Lower lobe of right lung (tissue), 2 donors: Measurements from ENCODE around the gene OSBP. TPM values are rescaled to one million over a fixed set of nuclear protein-coding genes. Genes with fewer than 3 reads are reported as not detected.

ENCODE experiments used
- ATAC-seq, 2 donors: fragments of 200-7000 bp; cut with Tn5 transposase; one replicate each; pipeline ENCODE4 v1.9.1; 2020 to 2022; ENCODE audit warnings: mild to moderate bottlenecking in 2 of 2, moderate library complexity in 2 of 2
- DNase-seq: peaks from one replicate; pipeline ENCODE4 v3.0.0-alpha.2; 2020
- H3K27ac ChIP-seq: fragments of 200-600 bp; one replicate; pipeline ENCODE4 v1.8.0; 2022
- H3K27me3 ChIP-seq: fragments of 200-600 bp; one replicate; pipeline ENCODE4 v1.8.0; 2022; ENCODE audit warnings: low read depth
- H3K36me3 ChIP-seq: fragments of 200-600 bp; one replicate; pipeline ENCODE4 v1.8.0; 2022; ENCODE audit warnings: mild to moderate bottlenecking
- H3K4me1 ChIP-seq: fragments of 200-600 bp; one replicate; pipeline ENCODE4 v1.8.0; 2022
- H3K4me3 ChIP-seq: fragments of 200-600 bp; one replicate; pipeline ENCODE4 v1.8.0; 2022; ENCODE audit warnings: mild to moderate bottlenecking
- H3K9me3 ChIP-seq: fragments of 200-600 bp; one replicate; pipeline ENCODE4 v1.8.0; 2022
- intact Hi-C: fragments of 100-400 bp; cut with DNase I; formaldehyde crosslinking; loops from one replicate; pipeline ENCODE4 v1.11.0; 2022
- total RNA-seq: library from RNA; stranded (reverse); fragmentation: NEBNext Ultra II Directional; extraction: Animal tissue kit (Norgen Biotek cat#: 25700); gene quantifications from one replicate; pipeline ENCODE4 v1.2.1, GENCODE V29; 2021
- TF ChIP-seq, protein P1 (sequence below): fragments of 200-600 bp; IDR thresholded peaks from one replicate; pipeline ENCODE4 v1.8.0; 2022; ENCODE audit warnings: antibody characterized with exemption, mild to moderate bottlenecking
- donor health status: DM: no; HTN: yes; CAD: no; lungs with severe emphysema.

Gene OSBP
- total RNA-seq, 1 donor from 2014 or later: 37.7 TPM

DNA sequence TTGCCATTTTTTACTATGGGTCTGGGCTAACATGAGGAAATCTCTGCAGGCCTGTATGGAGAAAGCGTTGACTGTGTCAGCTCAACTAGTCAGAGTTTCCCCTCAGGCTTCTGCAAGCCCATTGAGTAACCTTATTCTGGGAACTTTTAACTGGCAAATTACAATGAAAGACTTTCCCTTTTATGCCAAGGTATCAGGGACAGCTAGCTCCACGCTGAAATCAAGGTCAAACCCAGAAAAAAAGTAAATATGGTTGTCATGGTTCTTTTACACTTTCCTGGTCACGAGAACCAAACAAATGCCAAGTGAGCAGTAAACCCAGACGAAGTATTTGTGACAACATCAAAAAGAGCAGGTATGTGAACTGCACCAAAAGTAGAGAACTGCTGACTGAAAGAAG is 13.8 kb downstream of the OSBP start:
- H3K9me3 ChIP-seq: no peaks in the 10 kb centered on the region
- no peak overlapping the region for H3K4me3 ChIP-seq
- H3K27me3 ChIP-seq: no peaks in the 10 kb centered on the region
- DNase-seq (no peak), ATAC-seq (no peak)
- peaks cover 100% of the 10 kb centered on the region for H3K36me3 ChIP-seq
- H3K4me1 ChIP-seq: no peaks in the 10 kb centered on the region
- intact Hi-C loops: no loop called here
- TF ChIP-seq, protein P1, sequence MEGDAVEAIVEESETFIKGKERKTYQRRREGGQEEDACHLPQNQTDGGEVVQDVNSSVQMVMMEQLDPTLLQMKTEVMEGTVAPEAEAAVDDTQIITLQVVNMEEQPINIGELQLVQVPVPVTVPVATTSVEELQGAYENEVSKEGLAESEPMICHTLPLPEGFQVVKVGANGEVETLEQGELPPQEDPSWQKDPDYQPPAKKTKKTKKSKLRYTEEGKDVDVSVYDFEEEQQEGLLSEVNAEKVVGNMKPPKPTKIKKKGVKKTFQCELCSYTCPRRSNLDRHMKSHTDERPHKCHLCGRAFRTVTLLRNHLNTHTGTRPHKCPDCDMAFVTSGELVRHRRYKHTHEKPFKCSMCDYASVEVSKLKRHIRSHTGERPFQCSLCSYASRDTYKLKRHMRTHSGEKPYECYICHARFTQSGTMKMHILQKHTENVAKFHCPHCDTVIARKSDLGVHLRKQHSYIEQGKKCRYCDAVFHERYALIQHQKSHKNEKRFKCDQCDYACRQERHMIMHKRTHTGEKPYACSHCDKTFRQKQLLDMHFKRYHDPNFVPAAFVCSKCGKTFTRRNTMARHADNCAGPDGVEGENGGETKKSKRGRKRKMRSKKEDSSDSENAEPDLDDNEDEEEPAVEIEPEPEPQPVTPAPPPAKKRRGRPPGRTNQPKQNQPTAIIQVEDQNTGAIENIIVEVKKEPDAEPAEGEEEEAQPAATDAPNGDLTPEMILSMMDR: no peak
- no peak overlapping the region for H3K27ac ChIP-seq

- Histone ChIP-seq H3K4me3 (no peak overlapping the region), H3K36me3 (peaks cover 100% of the 10 kb centered on the region), H3K27ac (no peak overlapping the region), H3K27me3 (no peaks in the 10 kb centered on the region), H3K4me1 (no peaks in the 10 kb centered on the region), H3K9me3 (no peaks in the 10 kb centered on the region)
- DNase-seq (no peak), ATAC-seq (no peak)
- TF ChIP-seq, protein P1: no peak
- intact Hi-C loops: no loop called here
Observed at GRCh38 chr11:59600636-59601035, 14.9 kb downstream of the OSBP start.

- Histone ChIP-seq H3K4me1 (no peaks in the 10 kb centered on the region), H3K4me3 (no peak overlapping the region), H3K27ac (no peak overlapping the region), H3K27me3 (no peaks in the 10 kb centered on the region), H3K9me3 (no peaks in the 10 kb centered on the region), H3K36me3 (peaks cover 100% of the 10 kb centered on the region)
- intact Hi-C loops: no loop called here
- TF ChIP-seq, protein P1: no peak
- ATAC-seq: no peak
- no peak for DNase-seq
Observed at GRCh38 chr11:59600234-59600633, 15.3 kb downstream of the OSBP start.

- H3K9me3 ChIP-seq: no peaks in the 10 kb centered on the region
- ATAC-seq: no peak
- H3K27ac ChIP-seq: no peak overlapping the region
- H3K4me3 ChIP-seq: no peak overlapping the region
- peaks cover 100% of the 10 kb centered on the region for H3K36me3 ChIP-seq
- intact Hi-C loops: no loop called here
- no peaks in the 10 kb centered on the region for H3K4me1 ChIP-seq
- TF ChIP-seq, protein P1: no peak
- H3K27me3 ChIP-seq: no peaks in the 10 kb centered on the region
- no peak for DNase-seq
Observed at GRCh38 chr11:59598961-59599360, 16.6 kb downstream of the OSBP start.

DNA sequence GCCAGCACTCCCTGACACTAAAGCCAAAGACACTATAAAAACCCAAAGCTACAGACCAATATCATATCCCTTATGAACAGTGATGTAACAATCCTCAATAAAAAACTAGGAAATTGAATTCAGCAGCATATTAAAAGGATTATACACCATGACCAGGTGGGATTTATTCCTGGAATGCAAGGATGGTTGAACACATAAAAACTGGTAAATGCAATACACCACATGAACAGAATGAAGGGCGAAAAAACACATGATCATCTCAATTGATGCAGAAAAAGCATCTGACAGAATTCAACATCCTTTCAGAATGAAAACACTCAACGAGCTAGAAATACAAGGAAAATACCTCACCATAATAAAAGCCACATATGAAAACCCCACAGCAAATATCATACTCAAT is 31.3 kb downstream of the OSBP start:
- H3K36me3 ChIP-seq: peaks cover 82% of the 10 kb centered on the region
- H3K27ac ChIP-seq: no peak overlapping the region
- intact Hi-C loops: no loop called here
- H3K9me3 ChIP-seq: peaks cover 6% of the 10 kb centered on the region
- DNase-seq (no peak), ATAC-seq (no peak)
- H3K4me1 ChIP-seq: no peaks in the 10 kb centered on the region
- TF ChIP-seq, protein P1: no peak
- no peak overlapping the region for H3K4me3 ChIP-seq
- no peaks in the 10 kb centered on the region for H3K27me3 ChIP-seq

DNA sequence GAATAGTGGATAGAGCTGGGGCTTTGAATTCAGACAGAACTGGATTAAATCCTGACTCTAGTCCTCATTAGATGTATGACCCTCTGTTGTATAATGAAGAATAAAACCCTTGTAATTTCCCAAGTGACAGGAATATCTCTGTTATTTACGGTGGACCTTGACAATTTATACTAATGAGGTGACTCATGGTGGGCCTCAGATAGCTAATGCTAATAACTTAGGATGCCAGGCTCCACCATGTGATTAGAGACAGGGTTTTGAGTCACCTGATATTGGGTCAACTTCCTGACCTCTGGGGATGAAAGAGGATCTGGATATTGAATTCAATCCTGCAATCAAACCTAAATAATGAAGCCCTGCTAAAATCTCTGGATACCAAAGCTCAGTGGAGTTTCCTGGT is 33.6 kb downstream of the OSBP start:
- Histone ChIP-seq H3K27ac (no peak overlapping the region), H3K4me3 (no peak overlapping the region), H3K36me3 (peaks cover 82% of the 10 kb centered on the region), H3K9me3 (peaks cover 6% of the 10 kb centered on the region), H3K27me3 (no peaks in the 10 kb centered on the region), H3K4me1 (no peaks in the 10 kb centered on the region)
- DNase-seq (no peak), ATAC-seq (no peak)
- intact Hi-C loops: no loop called here
- TF ChIP-seq, protein P1: no peak
